PFSK-1 (cell line): ENCODE measurements around the gene DLGAP1.

Experiments
- FOXP2 ChIP-seq: optimal IDR thresholded peaks from 2 replicates; pipeline ENCODE3; 2011; ENCODE audit warnings: borderline replicate concordance, control low read depth, inconsistent platforms; ENCODE audit not compliant: insufficient read depth; ENCODE audit errors: extremely low read length, extremely low read depth
- POLR2AphosphoS5 ChIP-seq: IDR thresholded peaks from 2 replicates; pipeline ENCODE4 v1.6.1; 2012; ENCODE audit warnings: low read depth, mild to moderate bottlenecking, control low read depth, low read length, moderate library complexity
- REST ChIP-seq, 2 experiments: IDR thresholded peaks; 2 replicates each; pipeline versions ENCODE4 v1.6.1 to v1.8.0; 2011 to 2012; ENCODE audit warnings: low read depth in 2 of 2, low read length in 2 of 2, control low read depth in 1 of 2, inconsistent platforms in 1 of 2, mild to moderate bottlenecking in 1 of 2, moderate library complexity in 1 of 2; ENCODE audit not compliant: insufficient read depth in 1 of 2
- SIN3A ChIP-seq: IDR thresholded peaks from 2 replicates; pipeline ENCODE4 v1.6.1; 2012; ENCODE audit warnings: mild to moderate bottlenecking, low read length, moderate library complexity, borderline replicate concordance; ENCODE audit not compliant: insufficient read depth
- TAF1 ChIP-seq: IDR thresholded peaks from 2 replicates; pipeline ENCODE4 v1.6.1; 2012; ENCODE audit warnings: low read length, control low read depth, borderline replicate concordance; ENCODE audit not compliant: insufficient read depth

DLGAP1 gene

GRCh38 chr18:4335386-4335785 lies 119.7 kb downstream of the DLGAP1 start:
- TF ChIP-seq SIN3A, result no peak
- no peak for TF ChIP-seq TAF1
- TF ChIP-seq REST (IDR thresholded peaks at IDR 0.05; ENCODE audit: insufficient read depth in 1 of 2, low read depth in 2 of 2, low read length in 2 of 2), result no peak

GRCh38 chr18:4333043-4333442 lies 122.1 kb downstream of the DLGAP1 start:
- TF ChIP-seq FOXP2 (no peak), SIN3A (no peak), POLR2AphosphoS5 (no peak), TAF1 (no peak), REST (IDR thresholded peaks at IDR 0.05; ENCODE audit: insufficient read depth in 1 of 2, low read depth in 2 of 2, low read length in 2 of 2) (no peak)

GRCh38 chr18:4319738-4320677 lies 135.1 kb downstream of the DLGAP1 start:
- TF ChIP-seq FOXP2, result no peak
- no peak for TF ChIP-seq REST (IDR thresholded peaks at IDR 0.05; ENCODE audit: insufficient read depth in 1 of 2, low read depth in 2 of 2, low read length in 2 of 2)
- no peak for TF ChIP-seq SIN3A
- no peak for TF ChIP-seq TAF1

GRCh38 chr18:4318311-4318710 lies 136.8 kb downstream of the DLGAP1 start:
- TF ChIP-seq TAF1, result no peak
- TF ChIP-seq SIN3A, result no peak
- no peak for TF ChIP-seq REST (IDR thresholded peaks at IDR 0.05; ENCODE audit: insufficient read depth in 1 of 2, low read depth in 2 of 2, low read length in 2 of 2)
- no peak for TF ChIP-seq POLR2AphosphoS5
- TF ChIP-seq FOXP2, result no peak

GRCh38 chr18:4311136-4311535 lies 144.0 kb downstream of the DLGAP1 start:
- TF ChIP-seq FOXP2 (no peak), SIN3A (no peak), TAF1 (no peak), REST (IDR thresholded peaks at IDR 0.05; ENCODE audit: insufficient read depth in 1 of 2, low read depth in 2 of 2, low read length in 2 of 2) (no peak), POLR2AphosphoS5 (no peak)
